ENCODE data around the gene TMEM225B.

GRCh38 chr7:99639267-99639666 is 41.2 kb downstream of the TMEM225B start:
- TF ChIP-seq CTCF (IDR thresholded peaks at IDR 0.05; ENCODE audit: low read depth, low read length) (no peak), EZH2phosphoT487 (IDR thresholded peaks at IDR 0.05; ENCODE audit: low read depth) (no peak)

Data from OCI-LY3 (cell line).